Parathyroid adenoma (tissue), 2 donors: ENCODE data around the gene RCE1.

Source experiments
- H2AFZ ChIP-seq: fragments of 300-600 bp; sonication (generic); one replicate; pipeline ENCODE4 v1.7.0; 2017; ENCODE audit warnings: antibody characterized with exemption, mild to moderate bottlenecking
- H3K27ac ChIP-seq: fragments of 300-600 bp; sonication (generic); one replicate; pipeline ENCODE4 v1.7.0; 2017
- H3K27me3 ChIP-seq: fragments of 300-600 bp; sonication (generic); one replicate; pipeline ENCODE4 v1.7.0; 2017; ENCODE audit warnings: low read length; ENCODE audit not compliant: control insufficient read depth, insufficient read depth
- H3K36me3 ChIP-seq: fragments of 300-600 bp; sonication (generic); one replicate; pipeline ENCODE4 v1.7.0; 2017; ENCODE audit warnings: low read length; ENCODE audit not compliant: control insufficient read depth, insufficient read depth
- H3K4me1 ChIP-seq: fragments of 300-600 bp; sonication (generic); one replicate; pipeline ENCODE4 v1.7.0; 2017; ENCODE audit warnings: control low read depth
- H3K4me2 ChIP-seq: fragments of 300-600 bp; sonication (generic); one replicate; pipeline ENCODE4 v1.7.0; 2017; ENCODE audit warnings: low read length
- H3K4me3 ChIP-seq: fragments of 300-600 bp; sonication (generic); one replicate; pipeline ENCODE4 v1.7.0; 2017; ENCODE audit warnings: low read depth, low read length
- H3K79me2 ChIP-seq: fragments of 300-600 bp; sonication (generic); one replicate; pipeline ENCODE4 v1.7.0; 2017; ENCODE audit warnings: control low read depth
- H3K9ac ChIP-seq: fragments of 300-600 bp; sonication (generic); one replicate; pipeline ENCODE4 v1.7.0; 2017; ENCODE audit warnings: mild to moderate bottlenecking
- H3K9me3 ChIP-seq: fragments of 300-600 bp; sonication (generic); one replicate; pipeline ENCODE4 v1.7.0; 2017; ENCODE audit warnings: low read length; ENCODE audit not compliant: control insufficient read depth
- CTCF ChIP-seq: fragments of 300-600 bp; sonication (generic); IDR thresholded peaks from one replicate; pipeline ENCODE4 v1.7.0; 2017; ENCODE audit warnings: antibody characterized with exemption, mild to moderate bottlenecking
- donor health status: primary hyperparathyroidism.

The RCE1 gene

GRCh38 chr11:66858939-66859685 lies 15.9 kb downstream of the RCE1 start:
- Histone ChIP-seq H3K27ac (no peak overlapping the region), H2AFZ (no peak overlapping the region), H3K36me3 (no peaks in the 10 kb centered on the region), H3K79me2 (no peaks in the 10 kb centered on the region), H3K4me2 (no peak overlapping the region), H3K9me3 (no peaks in the 10 kb centered on the region), H3K4me1 (no peaks in the 10 kb centered on the region), H3K4me3 (no peak overlapping the region), H3K9ac (no peak overlapping the region), H3K27me3 (no peaks in the 10 kb centered on the region)
- no peak for TF ChIP-seq CTCF

- no peak overlapping the region for H3K9ac ChIP-seq
- H3K4me1 ChIP-seq = no peaks in the 10 kb centered on the region
- no peak overlapping the region for H3K4me2 ChIP-seq
- no peaks in the 10 kb centered on the region for H3K9me3 ChIP-seq
- no peaks in the 10 kb centered on the region for H3K27me3 ChIP-seq
- H2AFZ ChIP-seq = no peak overlapping the region
- no peak overlapping the region for H3K4me3 ChIP-seq
- no peaks in the 10 kb centered on the region for H3K79me2 ChIP-seq
- no peak for TF ChIP-seq CTCF
- no peak overlapping the region for H3K27ac ChIP-seq
- no peaks in the 10 kb centered on the region for H3K36me3 ChIP-seq
Observed at GRCh38 chr11:66859686-66860448, 16.6 kb downstream of the RCE1 start.

- H3K27me3 ChIP-seq = no peaks in the 10 kb centered on the region
- H3K27ac ChIP-seq = no peak overlapping the region
- no peaks in the 10 kb centered on the region for H3K4me1 ChIP-seq
- H2AFZ ChIP-seq = no peak overlapping the region
- H3K4me3 ChIP-seq = no peak overlapping the region
- H3K36me3 ChIP-seq = no peaks in the 10 kb centered on the region
- no peaks in the 10 kb centered on the region for H3K9me3 ChIP-seq
- H3K9ac ChIP-seq = no peak overlapping the region
- no peak for TF ChIP-seq CTCF
- H3K79me2 ChIP-seq = no peaks in the 10 kb centered on the region
- H3K4me2 ChIP-seq = no peak overlapping the region
Observed at GRCh38 chr11:66860449-66860831, 17.2 kb downstream of the RCE1 start.

GRCh38 chr11:66861038-66861773 lies 18.0 kb downstream of the RCE1 start:
- Histone ChIP-seq H2AFZ (no peak overlapping the region), H3K4me2 (no peak overlapping the region), H3K9ac (no peak overlapping the region), H3K4me1 (no peaks in the 10 kb centered on the region), H3K36me3 (no peaks in the 10 kb centered on the region), H3K4me3 (no peak overlapping the region), H3K9me3 (no peaks in the 10 kb centered on the region), H3K27ac (no peak overlapping the region), H3K27me3 (no peaks in the 10 kb centered on the region), H3K79me2 (no peaks in the 10 kb centered on the region)
- no peak for TF ChIP-seq CTCF
